ENCODE data around the gene PML. TPM values are rescaled to one million over a fixed set of nuclear protein-coding genes. Genes with fewer than 3 reads are reported as not detected.
A peak's percentile ranks its signal among the peaks of the same experiment; 100 is the strongest.

Gene PML
- total RNA-seq, 1 experiment from 2014 or later: 67.2 TPM

GRCh38 chr15:73987681-73988444 lies 6.7 kb upstream of the PML start:
- DNase-seq: peak; percentile 67 to 73
- peaks cover 59% of the 10 kb centered on the region for H3K4me1 ChIP-seq (replicated peaks; ENCODE audit: insufficient read depth)
- POLR2A ChIA-PET (ENCODE audit: unreplicated experiment): no interaction called here
- CTCF ChIA-PET: no interaction called here
- H3F3A ChIP-seq (ENCODE audit: insufficient read depth, low read depth): peaks cover 28% of the 10 kb centered on the region
- H4K20me1 ChIP-seq (ENCODE audit: insufficient read depth): no peaks in the 10 kb centered on the region
- H3K27ac ChIP-seq: peak overlapping the region; percentile 79
- intact Hi-C loops (cut with micrococcal nuclease; ENCODE audit: unreplicated experiment): loop anchor here (10.0 kb wide), 1 partner anchor 217 kb away; the partner anchor contains the start of gene STRA6
- H3K36me3 ChIP-seq (ENCODE audit: low read depth): no peaks in the 10 kb centered on the region
- no peak overlapping the region for H3K4me3 ChIP-seq
- H3K9me3 ChIP-seq (ENCODE audit: insufficient read depth, low read depth): no peaks in the 10 kb centered on the region
- H3K9me2 ChIP-seq (ENCODE audit: insufficient read depth): no peaks in the 10 kb centered on the region; the same call in 1 of the 2 replicates
- TSS peak; percentile 19 for BruUV-seq (replicated peaks)
- no peak for TF ChIP-seq CTCF (conservative IDR thresholded peaks at IDR 0.05)
- no peak for TF ChIP-seq EZH2 (IDR thresholded peaks at IDR 0.05; ENCODE audit: low read depth)
- no peaks in the 10 kb centered on the region for H3K27me3 ChIP-seq (ENCODE audit: insufficient read depth, low read depth)
- H3K79me2 ChIP-seq (ENCODE audit: low read depth): no peaks in the 10 kb centered on the region; the same call in 1 of the 2 replicates
- peak overlapping the region; percentile 59 for H3K4me2 ChIP-seq
- no peak overlapping the region for H2AFZ ChIP-seq

- Histone ChIP-seq H4K20me1 (ENCODE audit: insufficient read depth) (no peaks in the 10 kb centered on the region), H3K79me2 (ENCODE audit: low read depth) (no peaks in the 10 kb centered on the region; the same call in 1 of the 2 replicates), H3F3A (ENCODE audit: insufficient read depth, low read depth) (peaks cover 26% of the 10 kb centered on the region), H3K9me3 (ENCODE audit: insufficient read depth, low read depth) (no peaks in the 10 kb centered on the region), H3K36me3 (ENCODE audit: low read depth) (no peaks in the 10 kb centered on the region), H3K27ac (peak overlapping the region; percentile 79), H3K27me3 (ENCODE audit: insufficient read depth, low read depth) (no peaks in the 10 kb centered on the region), H3K4me1 (replicated peaks; ENCODE audit: insufficient read depth) (peaks cover 52% of the 10 kb centered on the region), H3K9me2 (ENCODE audit: insufficient read depth) (no peaks in the 10 kb centered on the region; the same call in 1 of the 2 replicates), H2AFZ (no peak overlapping the region), H3K4me2 (peak overlapping the region; percentile 59), H3K4me3 (no peak overlapping the region)
- POLR2A ChIA-PET (ENCODE audit: unreplicated experiment): no interaction called here
- CTCF ChIA-PET: no interaction called here
- DNase-seq: no peak
- TF ChIP-seq EZH2 (IDR thresholded peaks at IDR 0.05; ENCODE audit: low read depth): no peak
- no peak for TF ChIP-seq CTCF (conservative IDR thresholded peaks at IDR 0.05)
- intact Hi-C loops (cut with micrococcal nuclease; ENCODE audit: unreplicated experiment): loop anchor here (10.0 kb wide), 1 partner anchor 216 kb away; the partner anchor contains the start of gene STRA6
- TSS peak; percentile 65 for BruUV-seq (replicated peaks)
These were observed 6.0 kb upstream of the PML start for GRCh38 chr15:73988445-73988969.

- no peaks in the 10 kb centered on the region; the same call in 1 of the 2 replicates for H3K79me2 ChIP-seq (ENCODE audit: low read depth)
- no peak overlapping the region for H2AFZ ChIP-seq
- no peaks in the 10 kb centered on the region for H3K9me3 ChIP-seq (ENCODE audit: insufficient read depth, low read depth)
- CTCF ChIA-PET: interaction anchor here (0.6 to 0.7 kb wide), 2 partner anchors 16 to 59 kb away, joined by 4 to 6 read pairs; no protein-coding TSS in a partner anchor
- peaks cover 22% of the 10 kb centered on the region for H3F3A ChIP-seq (ENCODE audit: insufficient read depth, low read depth)
- peaks cover 53% of the 10 kb centered on the region for H3K4me1 ChIP-seq (replicated peaks; ENCODE audit: insufficient read depth)
- no peak for TF ChIP-seq CTCF (conservative IDR thresholded peaks at IDR 0.05)
- no peak for TF ChIP-seq EZH2 (IDR thresholded peaks at IDR 0.05; ENCODE audit: low read depth)
- no peaks in the 10 kb centered on the region for H4K20me1 ChIP-seq (ENCODE audit: insufficient read depth)
- H3K4me3 ChIP-seq: no peak overlapping the region
- H3K9me2 ChIP-seq (ENCODE audit: insufficient read depth): no peaks in the 10 kb centered on the region; the same call in 1 of the 2 replicates
- H3K4me2 ChIP-seq: peak overlapping the region; percentile 59
- peak overlapping the region; percentile 79 for H3K27ac ChIP-seq
- no TSS peak for BruUV-seq (replicated peaks)
- POLR2A ChIA-PET (ENCODE audit: unreplicated experiment): no interaction called here
- DNase-seq: peak; percentile 27 to 87
- no peaks in the 10 kb centered on the region for H3K27me3 ChIP-seq (ENCODE audit: insufficient read depth, low read depth)
- no peaks in the 10 kb centered on the region for H3K36me3 ChIP-seq (ENCODE audit: low read depth)
- intact Hi-C loops (cut with micrococcal nuclease; ENCODE audit: unreplicated experiment): loop anchor here (10.0 kb wide), 1 partner anchor 216 kb away; the partner anchor contains the start of gene STRA6
These were observed 5.3 kb upstream of the PML start for GRCh38 chr15:73989001-73989798.

All from PC-9 (cell line).